Stimulated activated CD8-positive, alpha-beta memory T cell treated with anti-CD3 and anti-CD28 coated beads, Interleukin-12 subunit alpha, Interleukin-12 subunit beta, amount 100 ng/mL, for 4 hours (primary cell): ENCODE data around the gene DAD1.
"Not testable (repeated sequence)": the region's sequence is repeated elsewhere in the genome, so short reads cannot be mapped to it uniquely, and the experiment has no call there.

Source experiments
- DNase-seq: peaks from one replicate; pipeline ENCODE4 v3.0.0-alpha.2; 2020; ENCODE audit warnings: low read depth

The DAD1 gene

GRCh38 chr14:22552001-22552826, 36.8 kb downstream of the DAD1 start:
- no peak for DNase-seq

- DNase-seq = no peak
Measured at GRCh38 chr14:22551605-22551997, 37.4 kb downstream of the DAD1 start.

DNA sequence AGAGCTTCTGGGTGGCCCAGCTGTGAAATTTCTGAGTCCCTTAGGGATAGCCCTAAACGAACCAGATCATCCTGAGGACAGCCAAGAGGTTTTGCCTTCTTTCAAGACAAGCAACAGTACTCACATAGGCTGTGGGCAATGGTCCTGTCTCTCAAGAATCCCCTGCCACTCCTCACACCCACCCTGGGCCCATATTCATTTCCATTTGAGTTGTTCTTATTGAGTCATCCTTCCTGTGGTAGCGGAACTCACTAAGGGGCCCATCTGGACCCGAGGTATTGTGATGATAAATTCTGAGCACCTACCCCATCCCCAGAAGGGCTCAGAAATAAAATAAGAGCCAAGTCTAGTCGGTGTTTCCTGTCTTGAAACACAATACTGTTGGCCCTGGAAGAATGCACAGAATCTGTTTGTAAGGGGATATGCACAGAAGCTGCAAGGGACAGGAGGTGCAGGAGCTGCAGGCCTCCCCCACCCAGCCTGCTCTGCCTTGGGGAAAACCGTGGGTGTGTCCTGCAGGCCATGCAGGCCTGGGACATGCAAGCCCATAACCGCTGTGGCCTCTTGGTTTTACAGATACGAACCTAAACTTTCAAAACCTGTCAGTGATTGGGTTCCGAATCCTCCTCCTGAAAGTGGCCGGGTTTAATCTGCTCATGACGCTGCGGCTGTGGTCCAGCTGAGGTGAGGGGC, 38.9 kb downstream of the DAD1 start:
- DNase-seq = no peak

DNA sequence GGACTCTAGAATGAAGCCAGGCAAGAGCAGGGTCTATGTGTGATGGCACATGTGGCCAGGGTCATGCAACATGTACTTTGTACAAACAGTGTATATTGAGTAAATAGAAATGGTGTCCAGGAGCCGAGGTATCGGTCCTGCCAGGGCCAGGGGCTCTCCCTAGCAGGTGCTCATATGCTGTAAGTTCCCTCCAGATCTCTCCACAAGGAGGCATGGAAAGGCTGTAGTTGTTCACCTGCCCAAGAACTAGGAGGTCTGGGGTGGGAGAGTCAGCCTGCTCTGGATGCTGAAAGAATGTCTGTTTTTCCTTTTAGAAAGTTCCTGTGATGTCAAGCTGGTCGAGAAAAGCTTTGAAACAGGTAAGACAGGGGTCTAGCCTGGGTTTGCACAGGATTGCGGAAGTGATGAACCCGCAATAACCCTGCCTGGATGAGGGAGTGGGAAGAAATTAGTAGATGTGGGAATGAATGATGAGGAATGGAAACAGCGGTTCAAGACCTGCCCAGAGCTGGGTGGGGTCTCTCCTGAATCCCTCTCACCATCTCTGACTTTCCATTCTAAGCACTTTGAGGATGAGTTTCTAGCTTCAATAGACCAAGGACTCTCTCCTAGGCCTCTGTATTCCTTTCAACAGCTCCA, 39.6 kb downstream of the DAD1 start:
- DNase-seq = no peak

DNA sequence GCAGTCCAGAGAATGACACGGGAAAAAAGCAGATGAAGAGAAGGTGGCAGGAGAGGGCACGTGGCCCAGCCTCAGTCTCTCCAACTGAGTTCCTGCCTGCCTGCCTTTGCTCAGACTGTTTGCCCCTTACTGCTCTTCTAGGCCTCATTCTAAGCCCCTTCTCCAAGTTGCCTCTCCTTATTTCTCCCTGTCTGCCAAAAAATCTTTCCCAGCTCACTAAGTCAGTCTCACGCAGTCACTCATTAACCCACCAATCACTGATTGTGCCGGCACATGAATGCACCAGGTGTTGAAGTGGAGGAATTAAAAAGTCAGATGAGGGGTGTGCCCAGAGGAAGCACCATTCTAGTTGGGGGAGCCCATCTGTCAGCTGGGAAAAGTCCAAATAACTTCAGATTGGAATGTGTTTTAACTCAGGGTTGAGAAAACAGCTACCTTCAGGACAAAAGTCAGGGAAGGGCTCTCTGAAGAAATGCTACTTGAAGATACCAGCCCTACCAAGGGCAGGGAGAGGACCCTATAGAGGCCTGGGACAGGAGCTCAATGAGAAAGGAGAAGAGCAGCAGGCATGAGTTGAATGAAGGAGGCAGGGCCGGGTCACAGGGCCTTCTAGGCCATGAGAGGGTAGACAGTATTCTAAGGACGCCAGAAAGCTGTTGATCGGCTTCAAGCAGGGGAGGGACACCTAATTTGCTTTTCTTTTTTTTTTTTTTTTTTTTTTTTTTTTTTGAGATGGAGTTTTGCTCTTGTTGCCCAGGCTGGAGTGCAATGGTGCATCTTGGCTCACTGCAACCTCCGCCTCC, 40.9 kb downstream of the DAD1 start:
- no peak for DNase-seq

DNA sequence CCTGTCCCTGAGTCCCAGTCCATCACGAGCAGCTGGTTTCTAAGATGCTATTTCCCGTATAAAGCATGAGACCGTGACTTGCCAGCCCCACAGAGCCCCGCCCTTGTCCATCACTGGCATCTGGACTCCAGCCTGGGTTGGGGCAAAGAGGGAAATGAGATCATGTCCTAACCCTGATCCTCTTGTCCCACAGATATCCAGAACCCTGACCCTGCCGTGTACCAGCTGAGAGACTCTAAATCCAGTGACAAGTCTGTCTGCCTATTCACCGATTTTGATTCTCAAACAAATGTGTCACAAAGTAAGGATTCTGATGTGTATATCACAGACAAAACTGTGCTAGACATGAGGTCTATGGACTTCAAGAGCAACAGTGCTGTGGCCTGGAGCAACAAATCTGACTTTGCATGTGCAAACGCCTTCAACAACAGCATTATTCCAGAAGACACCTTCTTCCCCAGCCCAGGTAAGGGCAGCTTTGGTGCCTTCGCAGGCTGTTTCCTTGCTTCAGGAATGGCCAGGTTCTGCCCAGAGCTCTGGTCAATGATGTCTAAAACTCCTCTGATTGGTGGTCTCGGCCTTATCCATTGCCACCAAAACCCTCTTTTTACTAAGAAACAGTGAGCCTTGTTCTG, 41.6 kb downstream of the DAD1 start:
- DNase-seq = no peak

- DNase-seq = no peak
Measured at GRCh38 chr14:22546722-22547071, 42.3 kb downstream of the DAD1 start.

- DNase-seq = no peak
Measured at GRCh38 chr14:22545842-22546721, 42.9 kb downstream of the DAD1 start.

- DNase-seq = no peak
Measured at GRCh38 chr14:22544881-22545420, 44.1 kb downstream of the DAD1 start.

DNA sequence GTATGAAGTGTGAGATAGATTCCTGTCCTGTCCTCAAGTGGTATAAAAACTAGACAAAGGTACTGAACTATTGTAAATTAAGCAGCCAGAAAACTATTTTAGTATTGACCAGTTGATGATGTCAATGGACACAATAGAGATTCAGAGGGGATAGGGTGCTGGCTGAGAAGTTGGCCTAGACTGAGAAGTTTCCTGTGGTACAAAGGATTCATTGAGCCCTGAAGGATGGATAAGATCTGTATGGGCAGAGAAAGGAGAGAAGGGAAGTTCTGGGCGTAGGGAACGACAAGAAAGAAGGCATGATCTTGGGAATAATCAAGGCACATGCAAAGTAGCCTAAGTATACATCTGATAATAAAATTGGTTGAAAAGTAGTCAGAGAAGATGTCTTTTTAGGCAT, 44.6 kb downstream of the DAD1 start:
- DNase-seq = no peak

DNA sequence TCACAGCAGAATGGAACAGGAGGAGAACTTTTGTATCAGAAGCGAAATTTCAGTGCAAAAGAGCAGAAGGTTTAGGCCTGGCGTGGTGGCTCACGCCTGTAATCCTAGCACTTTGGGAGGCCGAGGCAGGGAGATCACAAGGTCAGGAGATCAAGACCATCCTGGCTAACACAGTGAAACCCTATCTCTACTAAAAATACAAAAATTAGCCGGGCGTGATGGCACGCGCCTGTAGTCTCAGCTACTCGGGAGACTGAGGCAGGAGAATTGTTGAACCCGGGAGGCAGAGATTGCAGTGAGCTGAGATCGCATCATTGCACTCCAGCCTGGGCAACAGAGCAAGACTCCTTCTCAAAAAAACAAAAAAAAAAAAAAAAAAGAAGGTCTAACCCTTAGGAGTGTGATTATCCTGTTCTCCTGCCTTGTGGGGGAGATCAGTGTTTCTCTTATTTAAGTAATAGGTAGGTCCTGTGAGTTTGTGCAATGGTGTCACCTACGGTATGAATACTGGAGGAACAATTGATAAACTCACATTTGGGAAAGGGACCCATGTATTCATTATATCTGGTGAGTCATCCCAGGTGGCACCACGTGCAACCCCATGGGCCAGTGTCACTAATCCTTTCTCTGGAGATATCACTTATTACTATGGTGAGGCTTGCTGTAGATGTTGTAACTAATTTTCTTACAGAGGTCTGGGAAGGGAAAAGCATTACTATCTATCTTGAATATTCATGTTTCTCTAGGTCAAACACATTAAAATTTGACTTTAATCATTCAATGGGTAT, 45.3 kb downstream of the DAD1 start:
- DNase-seq = not testable (repeated sequence)

- no peak for DNase-seq
Measured at GRCh38 chr14:22542360-22542759, 46.7 kb downstream of the DAD1 start.

GRCh38 chr14:22541721-22542120, 47.3 kb downstream of the DAD1 start:
- no peak for DNase-seq

DNA sequence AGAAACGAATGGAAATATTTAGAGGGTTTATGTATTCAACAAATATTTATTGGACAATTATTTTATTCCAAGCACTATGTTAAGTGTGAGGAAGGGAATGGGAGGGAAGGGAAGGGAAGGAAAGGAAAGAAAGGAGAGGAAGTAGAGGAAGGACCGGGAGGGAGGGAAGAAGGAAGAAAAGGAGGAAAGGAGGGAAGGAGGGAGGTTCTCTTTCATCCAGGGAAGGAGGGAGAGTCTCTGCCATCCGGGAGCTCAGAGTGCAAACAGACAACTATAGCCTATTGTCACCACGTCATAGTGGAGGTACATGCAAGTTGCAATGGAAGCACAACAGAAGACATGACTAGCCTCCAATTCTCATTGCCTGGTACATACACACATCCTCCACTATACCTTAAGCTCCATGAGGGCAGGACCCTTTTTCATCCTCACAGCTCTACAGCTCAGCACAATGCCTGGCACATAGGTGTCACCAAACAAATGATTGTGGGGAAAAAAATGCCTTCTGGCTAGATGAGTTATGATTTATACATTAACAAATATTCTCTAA, 48.1 kb downstream of the DAD1 start:
- no peak for DNase-seq

- no peak for DNase-seq
Measured at GRCh38 chr14:22540293-22540692, 48.7 kb downstream of the DAD1 start.

GRCh38 chr14:22539831-22540230, 49.2 kb downstream of the DAD1 start:
- no peak for DNase-seq

- DNase-seq = no peak
Measured at GRCh38 chr14:22538671-22539228, 50.3 kb downstream of the DAD1 start.

DNA sequence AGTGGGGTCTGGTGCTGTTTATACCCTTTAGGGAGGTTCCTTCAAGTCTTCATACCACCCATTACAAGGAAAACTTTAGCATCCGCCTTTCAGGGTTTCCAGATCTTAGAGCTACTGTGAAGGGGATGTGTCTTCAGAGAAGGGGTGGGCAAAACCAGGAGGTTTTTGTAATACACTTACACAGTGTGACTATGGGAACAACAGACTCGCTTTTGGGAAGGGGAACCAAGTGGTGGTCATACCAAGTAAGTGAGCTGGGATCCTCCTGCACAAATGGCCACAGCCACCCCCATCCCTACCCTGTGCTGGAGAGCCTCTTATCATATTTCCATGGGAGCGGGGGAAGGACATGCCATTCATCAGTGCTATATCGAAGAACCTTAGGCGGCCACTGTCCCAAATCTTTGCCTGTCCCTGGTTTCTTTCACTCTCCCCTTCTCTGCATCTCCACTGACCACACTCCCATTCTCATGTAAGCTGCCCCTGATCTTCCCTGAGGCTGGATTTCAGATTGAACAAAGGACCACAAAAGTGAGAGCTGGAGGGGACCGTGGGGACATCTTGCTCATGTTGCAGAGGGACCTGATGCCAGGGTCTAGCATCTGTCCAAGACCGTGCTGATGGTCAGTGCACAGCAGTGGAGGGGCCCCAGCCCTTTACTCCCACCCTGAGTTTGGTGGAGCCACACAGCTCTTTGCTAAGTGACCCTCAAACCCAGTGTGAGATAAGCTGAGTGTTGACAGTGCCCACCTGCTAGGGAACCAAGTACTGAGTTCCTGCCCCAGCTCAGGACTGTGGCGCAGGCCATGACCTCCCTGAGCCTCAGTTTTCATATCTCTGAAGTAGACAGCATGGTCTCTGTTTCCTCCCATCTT, 51.4 kb downstream of the DAD1 start:
- no peak for DNase-seq
